Frontal cortex (tissue), 4 donors: ENCODE measurements around the gene TMEM17. TPM values are rescaled to one million over a fixed set of nuclear protein-coding genes. Genes with fewer than 3 reads are reported as not detected.

Experiments used
- DNase-seq, 2 donors: peaks; one replicate each; pipeline ENCODE4 v3.0.0; 2012; ENCODE audit warnings: low spot score in 2 of 2
- FAIRE-seq: peaks from 2 replicates; lab custom pipeline; 2012; peaks lifted over from hg19 to GRCh38; lab: Jason Lieb, UNC
- small RNA-seq: library from RNA; depleted of rRNA; stranded (forward); fragments of <200 nt; gene quantifications from one replicate; pipeline ENCODE3, GENCODE V24; 2014
- total RNA-seq: library from RNA; depleted of rRNA; stranded (reverse); fragments of >200 nt; gene quantifications from one replicate; pipeline ENCODE4 v1.2.3, GENCODE V29; 2014
- donor health status: control.
- donor health status: control.
- donor health status: control.

Gene TMEM17
- total RNA-seq, 1 donor from 2014 or later: 4.9 TPM

DNA sequence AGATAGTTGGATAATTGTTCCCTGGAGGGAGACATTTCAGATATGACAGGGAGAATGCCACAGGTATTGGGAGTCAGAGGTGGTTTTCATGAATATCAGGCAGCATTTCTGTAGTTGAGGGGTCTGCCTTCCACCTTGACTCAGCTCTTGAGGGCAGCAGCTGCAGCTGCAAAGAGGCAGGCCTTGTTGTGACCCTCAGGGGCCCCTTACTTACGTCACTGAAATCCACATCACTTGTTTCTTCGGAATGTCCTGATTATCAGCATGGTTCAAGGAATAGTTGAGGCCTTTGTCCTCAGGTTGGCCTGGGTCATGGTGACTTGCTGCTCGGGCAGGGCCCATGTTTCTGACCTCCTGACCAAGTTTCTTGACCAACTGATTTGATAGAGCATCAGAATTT, 46.9 kb downstream of the TMEM17 start:
- FAIRE-seq (no peak), DNase-seq (no peak)

DNA sequence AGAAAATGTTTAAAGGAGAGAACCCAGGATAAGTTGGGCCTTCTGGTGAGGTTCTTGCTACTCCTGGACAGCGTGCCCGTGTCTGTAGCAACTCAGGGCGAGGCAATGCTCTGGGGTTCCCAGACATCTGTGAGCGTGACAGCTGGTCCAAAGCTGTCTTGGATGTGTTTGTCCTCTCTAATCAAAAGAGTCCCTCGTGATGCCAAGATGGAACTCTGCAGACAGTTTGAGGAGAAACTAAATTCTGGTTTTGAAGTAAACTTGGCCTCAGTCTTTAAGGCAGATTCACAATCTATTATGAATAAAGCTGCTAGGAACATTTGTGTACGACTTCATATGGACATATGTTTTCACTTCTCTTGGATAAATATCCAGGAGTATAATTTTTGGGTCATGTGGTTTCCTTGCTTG, 47.3 kb downstream of the TMEM17 start:
- no peak for FAIRE-seq
- DNase-seq: no peak

DNA sequence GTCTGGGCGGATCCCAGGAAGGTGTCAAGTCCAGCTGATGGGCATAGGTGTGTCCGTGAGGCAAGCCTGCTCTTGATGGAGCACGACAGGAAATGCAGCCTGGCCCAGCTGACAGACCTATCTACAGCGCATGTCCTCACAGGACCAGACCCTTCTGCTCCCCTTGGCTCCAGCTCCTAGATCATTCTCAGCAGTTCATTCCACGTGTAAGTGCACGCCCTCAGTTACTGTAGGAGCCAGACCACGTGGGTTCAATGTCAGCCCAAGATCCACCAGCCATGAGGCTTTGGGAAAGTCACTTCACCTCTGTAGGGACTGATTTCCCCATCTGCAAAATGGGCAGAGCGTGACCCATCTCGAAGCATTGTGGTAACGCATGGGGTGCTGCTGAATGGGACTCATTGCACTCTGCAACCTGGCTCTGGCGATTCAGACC, 47.8 kb downstream of the TMEM17 start:
- no peak for DNase-seq
- FAIRE-seq: no peak

DNA sequence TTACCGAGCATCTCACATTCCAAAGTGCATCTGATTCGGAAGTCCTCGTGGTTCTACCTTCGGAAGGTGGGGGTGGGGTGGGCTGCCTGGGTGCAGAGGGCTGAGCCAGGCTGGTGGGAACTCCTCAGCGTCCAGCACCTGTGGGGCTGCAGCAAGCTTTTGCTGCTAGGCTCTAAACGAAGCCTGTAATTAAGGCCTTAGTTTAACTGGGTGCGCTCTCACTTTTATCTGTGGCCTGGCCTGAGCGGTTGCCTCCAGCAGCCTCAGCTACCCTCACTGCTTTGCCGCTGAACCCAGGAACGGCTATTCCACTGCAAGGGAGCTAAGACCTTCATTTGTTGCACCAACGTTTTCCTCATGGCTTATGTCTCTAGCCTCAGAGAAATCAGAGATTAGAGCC, 48.4 kb downstream of the TMEM17 start:
- FAIRE-seq: no peak
- no peak for DNase-seq

DNA sequence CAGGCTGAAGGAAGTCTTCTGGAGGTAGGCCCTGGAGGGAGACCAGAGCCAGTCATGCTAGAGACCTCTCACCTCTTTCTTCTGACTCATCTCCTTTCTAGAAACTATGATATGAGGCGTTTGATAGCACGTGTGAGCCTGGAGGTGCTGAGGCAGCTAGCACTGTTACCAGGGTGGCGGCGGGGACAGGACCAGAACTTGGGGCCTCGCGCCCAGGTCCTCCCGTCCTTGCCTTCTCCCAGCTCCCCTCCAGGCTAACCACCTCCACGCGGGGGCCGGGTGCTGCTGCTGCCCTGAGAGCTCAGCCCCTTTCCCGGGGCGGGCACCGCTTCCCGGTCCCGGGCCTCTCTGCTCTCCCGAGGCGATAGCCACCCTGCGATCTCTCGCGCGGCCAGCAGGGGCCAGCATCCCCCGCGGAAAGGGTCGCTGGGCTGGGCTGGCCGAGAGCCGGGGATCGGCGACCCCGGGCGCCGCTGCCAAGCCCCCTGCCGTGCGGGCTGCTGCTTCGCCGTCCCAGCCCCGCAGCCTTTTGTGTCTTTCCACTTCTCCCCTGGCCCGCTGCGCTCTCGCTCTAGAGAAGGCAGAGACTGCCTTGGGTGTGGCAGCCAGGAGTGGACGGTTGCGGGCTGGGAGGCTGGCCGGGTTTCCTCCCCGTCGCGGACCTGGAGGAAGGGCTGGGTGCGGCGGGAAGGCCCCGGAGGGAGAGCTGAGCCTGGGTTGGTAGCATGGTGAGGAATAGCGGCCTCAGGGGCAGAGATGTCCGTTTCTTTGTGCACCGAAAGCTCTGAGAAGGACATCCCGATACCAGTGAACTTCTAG, 49.1 kb downstream of the TMEM17 start:
- DNase-seq: peak; percentile 76 to 87
- no peak for FAIRE-seq

DNA sequence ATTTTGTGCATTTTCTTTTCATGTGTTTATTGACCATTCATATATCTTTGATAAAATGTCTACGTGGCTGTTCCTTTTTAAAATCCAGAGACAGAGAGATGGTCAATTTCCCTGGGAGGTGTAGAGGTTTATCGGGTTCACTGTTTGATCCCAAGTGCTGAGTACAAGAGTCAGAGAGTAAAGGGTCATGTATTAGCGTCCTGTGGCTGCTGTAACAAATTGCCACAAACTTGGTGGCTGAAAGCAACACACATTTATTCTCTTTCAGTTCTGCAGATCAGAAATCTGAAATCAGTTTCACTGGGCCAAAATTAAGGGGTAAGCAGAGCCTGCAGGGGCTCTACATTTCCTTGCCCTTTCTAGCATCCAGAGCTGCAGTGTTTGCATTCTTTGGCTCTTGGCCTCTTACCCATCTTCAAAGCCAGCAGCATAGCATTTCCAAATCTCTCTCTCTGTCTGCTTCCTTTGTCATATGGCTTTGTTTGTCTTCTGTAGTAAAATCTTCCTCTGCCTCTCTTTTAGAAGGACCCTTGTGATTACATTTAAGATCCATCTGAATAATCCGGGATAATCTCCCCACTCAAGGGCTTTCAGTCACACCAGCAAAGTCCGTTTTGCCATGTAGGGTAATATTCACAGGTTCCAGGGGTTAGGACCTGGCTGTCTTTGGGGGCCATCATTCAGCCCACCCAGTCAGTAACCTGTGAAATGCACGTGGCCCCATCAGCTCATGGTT, 49.9 kb downstream of the TMEM17 start:
- FAIRE-seq (no peak), DNase-seq (no peak)

DNA sequence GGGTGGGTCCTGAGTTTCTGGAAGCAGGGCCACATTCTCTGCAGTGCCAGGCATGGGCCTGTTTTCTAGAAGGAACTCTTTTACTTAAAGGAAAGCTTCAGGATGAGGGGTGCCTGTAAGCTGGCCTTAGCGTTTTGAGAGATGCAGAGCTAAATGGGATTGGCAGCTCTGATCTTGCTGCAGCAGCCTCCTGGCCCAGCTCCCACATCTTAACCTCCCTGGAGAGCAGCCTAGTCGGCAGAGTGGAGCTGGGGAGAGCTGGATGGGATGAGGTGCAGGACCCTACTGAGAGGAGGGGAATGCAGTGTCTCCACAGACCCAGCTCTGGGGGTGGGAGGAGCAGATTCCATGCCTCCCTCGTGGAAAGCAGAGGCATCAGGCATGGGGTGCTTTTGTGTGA, 52.0 kb downstream of the TMEM17 start:
- DNase-seq: no peak
- no peak for FAIRE-seq

DNA sequence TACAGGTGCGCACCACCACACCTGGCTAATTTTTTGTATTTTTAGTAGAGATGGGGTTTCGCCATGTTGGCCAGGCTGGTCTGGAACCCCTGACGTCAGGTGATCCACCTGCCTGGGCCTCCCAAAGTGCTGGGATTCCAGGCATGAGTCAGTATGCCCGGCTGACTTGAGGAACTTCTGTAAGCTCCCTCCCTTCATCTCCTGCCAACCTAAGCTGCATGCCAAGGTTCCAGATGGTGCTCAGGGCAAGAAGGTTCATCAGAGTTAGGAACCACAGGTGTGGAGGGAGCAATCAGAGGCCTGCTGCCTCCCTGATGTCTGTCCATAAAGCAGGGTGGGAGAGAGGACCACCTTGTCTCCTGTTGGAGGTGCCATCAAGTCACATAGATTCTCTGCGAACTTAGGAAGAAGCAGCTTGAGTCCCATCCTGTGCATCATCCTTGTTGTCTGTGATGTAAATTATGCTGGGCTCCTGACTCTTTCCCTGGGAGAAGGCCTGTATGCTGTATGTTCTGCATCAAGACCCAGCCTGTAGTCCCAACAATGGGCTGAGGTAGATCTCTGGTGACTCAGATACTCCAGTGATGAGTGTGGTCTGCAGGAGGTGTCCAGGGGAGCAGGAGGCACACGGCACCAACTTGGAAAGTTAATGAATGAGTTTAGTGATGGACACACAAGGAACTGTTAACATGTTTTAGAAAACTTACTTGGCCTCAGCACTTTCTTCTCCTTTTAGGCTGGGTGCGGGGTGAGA, 53.1 kb downstream of the TMEM17 start:
- DNase-seq: no peak
- FAIRE-seq: no peak

DNA sequence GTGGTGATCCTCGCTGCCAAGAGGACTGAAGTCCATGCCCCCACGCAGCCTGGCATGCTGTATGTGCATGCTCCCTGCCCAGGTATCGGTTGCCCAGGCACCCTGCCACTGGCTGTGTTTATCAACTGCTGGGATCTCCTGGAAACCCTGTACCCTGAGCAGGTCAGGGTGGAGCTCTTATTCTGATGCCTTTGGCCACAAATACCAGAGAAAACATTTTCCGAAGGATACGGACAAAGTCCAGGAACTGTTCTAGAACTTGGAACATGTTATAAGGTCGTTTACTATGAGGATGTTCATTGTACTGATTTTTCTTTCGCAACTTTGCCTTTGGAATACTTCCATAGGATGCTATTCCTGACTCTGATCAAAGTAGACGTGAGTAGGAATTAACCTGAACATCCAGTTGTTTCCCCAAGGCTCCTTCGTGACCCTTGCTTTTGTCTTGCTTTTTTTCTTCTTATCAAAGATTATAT, 55.2 kb downstream of the TMEM17 start:
- FAIRE-seq (no peak), DNase-seq (no peak)

Small RNA genes within 50 kb of the gene (small RNA-seq; reads per million reads assigned to genes)
- gene AC107083.1 (not detected), gene RN7SL18P (not detected)

Other genes starting within 250 kb of the TMEM17 start
- gene EHBP1, start 199.5 kb upstream of the TMEM17 start, total RNA-seq: 127 TPM